ENCODE data around the gene CDC25A. TPM values are rescaled to one million over a fixed set of nuclear protein-coding genes. Genes with fewer than 3 reads are reported as not detected.

CDC25A gene
- total RNA-seq (2011; cell fraction: chromatin; rRNA removed; ENCODE audit: low replicate concordance): 39.9 and 44.1 TPM in 2 replicates
- 24.7 and 27.9 TPM in 2 replicates for total RNA-seq (2011; cell fraction: nucleolus; rRNA removed)
- 21.5 and 23.1 TPM in 2 replicates for total RNA-seq (2011; cell fraction: nucleoplasm; rRNA removed)
- total RNA-seq (2014; rRNA removed): 53.9 and 61.3 TPM in 2 replicates
- total RNA-seq (2014; rRNA removed; fragmentation: Illumina TruSeq; extraction: Trizol): 52.2 and 53.9 TPM in 2 replicates
- 45.6 and 51.8 TPM in 2 replicates for total RNA-seq (2015; rRNA removed; fragmentation: Illumina TruSeq; extraction: Trizol)
- total RNA-seq (2021): 52.0 and 59.2 TPM in 2 replicates
- 27.0 and 35.8 TPM in 2 replicates for polyA plus RNA-seq (2011; rRNA removed)
- polyA plus RNA-seq (2011; cell fraction: cytosol; rRNA removed): 19.2 and 35.0 TPM in 2 replicates
- 14.7 and 15.2 TPM in 2 replicates for polyA plus RNA-seq (2011; cell fraction: nucleus; rRNA removed)
- polyA plus RNA-seq (2012): 19.6 and 29.2 TPM in 2 replicates
- polyA plus RNA-seq (2014; fragmentation: Illumina TruSeq; extraction: Trizol): 46.5 and 56.2 TPM in 2 replicates
- 1 to 10 TPM; 3.4 to 5.0 TPM for polyA plus RNA-seq (2014; fragmentation: Nextera tagmentation; extraction: Ambion mirVana)
- polyA plus RNA-seq (2014; rRNA removed): 30.3 and 34.7 TPM in 2 replicates
- polyA minus RNA-seq (2011; rRNA and poly(A)+ RNA removed): 42.7 and 45.9 TPM in 2 replicates
- polyA minus RNA-seq (2011; cell fraction: cytosol; rRNA and poly(A)+ RNA removed): 30.5 and 32.1 TPM in 2 replicates
- 15.9 and 16.6 TPM in 2 replicates for polyA minus RNA-seq (2011; cell fraction: nucleus; rRNA and poly(A)+ RNA removed)
- Bru-seq, nascent RNA: percentile 86 among the genes with signal in this experiment
- percentile 89 among the genes with signal in this experiment for BruChase-seq, experiment 1, labeled RNA remaining after a 2-hour chase
- percentile 91 among the genes with signal in this experiment for BruChase-seq, experiment 2, labeled RNA remaining after a 6-hour chase
- long read RNA-seq, experiment 1, transcript CDC25A-201 (15 exons, 3,783 nt): major isoform, 54 of 313 reads
- long read RNA-seq, experiment 1, transcript CDC25A-202 (14 exons, 3,663 nt): minor isoform, 15 of 313 reads
- long read RNA-seq, experiment 1, partial matches to known transcripts: 136 of 313 reads
- long read RNA-seq, experiment 1, other reads (novel, unspliced or antisense): 108 of 313 reads
- long read RNA-seq, experiment 2, partial matches to known transcripts: 10 of 72 reads
- long read RNA-seq, experiment 2, other reads (novel, unspliced or antisense): 57 of 72 reads
- long read RNA-seq, experiment 3, partial matches to known transcripts: 3 of 7 reads
- long read RNA-seq, experiment 3, other reads (novel, unspliced or antisense): 3 of 7 reads

GRCh38 chr3:48188266-48189201 lies at the start of gene CDC25A:
Gene CDC25A (minus strand): TSS chr3:48188417. CDS start chr3:48187947, 470 bp downstream.
- in situ Hi-C loops (cut with MboI): no loop called here
- TF ChIP-seq HMBOX1 (IDR thresholded peaks at IDR 0.05): no peak
- TF ChIP-seq KDM4B (IDR thresholded peaks at IDR 0.05; ENCODE audit: borderline replicate concordance in 2 of 2, low read depth in 1 of 2): no peak
- no peak for TF ChIP-seq ZC3H8 (IDR thresholded peaks at IDR 0.05)
- TF ChIP-seq HDAC1 (IDR thresholded peaks at IDR 0.05): peak in 1 of 2 experiments; percentile 98; a peak in 2 of 4 replicates
- peak; percentile 53 for TF ChIP-seq CREM (IDR thresholded peaks at IDR 0.05; ENCODE audit: low read depth)
- TF ChIP-seq ATF1 (CRISPR knock-in tag; IDR thresholded peaks at IDR 0.05): no peak
- peak; percentile 81 for TF ChIP-seq ATF1 (tag; IDR thresholded peaks at IDR 0.05)
- no peak for TF ChIP-seq HSF4 (CRISPR knock-in tag; IDR thresholded peaks at IDR 0.05; ENCODE audit: borderline replicate concordance)
- TF ChIP-seq NFYB (IDR thresholded peaks at IDR 0.05; ENCODE audit: extremely low read depth, insufficient read length): peak; percentile 42
- TF ChIP-seq KLF10 (CRISPR knock-in tag; IDR thresholded peaks at IDR 0.05): no peak
- 0 out of 2 replicates have a peak, but pooled peaks have one; percentile 34 for TF ChIP-seq CXXC5 (CRISPR knock-in tag; IDR thresholded peaks at IDR 0.05)
- TF ChIP-seq MXI1 (IDR thresholded peaks at IDR 0.05; ENCODE audit: low read depth, low read length): peak; percentile 56; the same call in 1 of the 2 replicates
- TF ChIP-seq MYC (IDR thresholded peaks at IDR 0.05; ENCODE audit: low read depth, low read length): 0 out of 2 replicates have a peak, but pooled peaks have one; percentile 9
- TF ChIP-seq MYC (CRISPR knock-in tag; IDR thresholded peaks at IDR 0.05; ENCODE audit: borderline replicate concordance, low read depth): no peak
- TF ChIP-seq, protein P1, sequence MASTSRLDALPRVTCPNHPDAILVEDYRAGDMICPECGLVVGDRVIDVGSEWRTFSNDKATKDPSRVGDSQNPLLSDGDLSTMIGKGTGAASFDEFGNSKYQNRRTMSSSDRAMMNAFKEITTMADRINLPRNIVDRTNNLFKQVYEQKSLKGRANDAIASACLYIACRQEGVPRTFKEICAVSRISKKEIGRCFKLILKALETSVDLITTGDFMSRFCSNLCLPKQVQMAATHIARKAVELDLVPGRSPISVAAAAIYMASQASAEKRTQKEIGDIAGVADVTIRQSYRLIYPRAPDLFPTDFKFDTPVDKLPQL (IDR thresholded peaks at IDR 0.05; ENCODE audit: extremely low read depth, insufficient read length): peak; percentile 24

More at GRCh38 chr3:48188266-48189201, at the start of gene CDC25A:
- peak; percentile 98 for FAIRE-seq
- Histone ChIP-seq H3K9ac (ENCODE audit: insufficient read depth in 1 of 2, low read depth in 2 of 2, low read length in 2 of 2) (peak within 1 kb of the TSS; percentile 93 to 97), H3K4me1 (replicated peaks in 1 of 2; ENCODE audit: control insufficient read depth in 2 of 2, insufficient read depth in 2 of 2, low read length in 2 of 2) (peaks cover 0 to 15% of the 10 kb centered on the region in 2 experiments; a peak in 3 of 5 replicates), H3K9me3 (replicated peaks; ENCODE audit: control insufficient read depth, insufficient read depth, low read depth, low read length) (no peaks in the 10 kb centered on the region), H3K27ac (ENCODE audit: extremely low read depth, low read depth, low read length) (peak within 1 kb of the TSS; percentile 89), H3K27me3 (ENCODE audit: control insufficient read depth in 2 of 2, insufficient read depth in 2 of 2, low read length in 2 of 2) (no peaks in the 10 kb centered on the region), H2AFZ (ENCODE audit: low read depth, low read length) (peak within 1 kb of the TSS; percentile 93), H3K9me1 (ENCODE audit: control insufficient read depth, insufficient read depth, low read length) (no peaks in the 10 kb centered on the region), H3K36me3 (ENCODE audit: control insufficient read depth, insufficient read depth, low read length) (peaks cover 36% of the 10 kb centered on the region), H3K4me3 (peak within 1 kb of the TSS; percentile 83), H4K20me1 (replicated peaks; ENCODE audit: control insufficient read depth, insufficient read depth, low read length) (no peaks in the 10 kb centered on the region), H3K4me2 (ENCODE audit: insufficient read depth, low read length) (peak within 1 kb of the TSS; percentile 90), H3K79me2 (ENCODE audit: control insufficient read depth, insufficient read depth, low read length) (peaks cover 47% of the 10 kb centered on the region)
- peak; percentile 98 for ATAC-seq
- peak; percentile 90 to 97 (median 94) for DNase-seq (ENCODE audit: extremely low read depth in 1 of 4, low spot score in 3 of 4)
- intact Hi-C loops (cut with micrococcal nuclease): loop anchor here (2.0 kb wide), 1 partner anchor 52 kb away; the partner anchor contains the start of gene ZNF589
- WGBS (ENCODE audit: insufficient coverage, low coverage, missing lambda C conversion rate): 6% methylated on average over 35 of the region's 44 CpGs
- ChIA-PET POLR2A (interaction anchor here (0.6 to 1.4 kb wide), 8 partner anchors 28 to 905 kb away, joined by 3 to 7 read pairs (median 4); partner anchors contain the start of genes ATRIP, QRICH1 and ZNF589), CTCF (ENCODE audit: low intra/inter-chr PET ratio) (interaction anchor here (0.6 kb wide), 1 partner anchor 489 kb away, joined by 3 read pairs; no protein-coding TSS in a partner anchor)
- BruUV-seq (replicated peaks): no TSS peak
